ENCODE measurements around the gene CTPS1. TPM values are rescaled to one million over a fixed set of nuclear protein-coding genes. Genes with fewer than 3 reads are reported as not detected.

CTPS1 gene
- total RNA-seq, 1 experiment from 2014 or later, result 62.2 TPM

DNA sequence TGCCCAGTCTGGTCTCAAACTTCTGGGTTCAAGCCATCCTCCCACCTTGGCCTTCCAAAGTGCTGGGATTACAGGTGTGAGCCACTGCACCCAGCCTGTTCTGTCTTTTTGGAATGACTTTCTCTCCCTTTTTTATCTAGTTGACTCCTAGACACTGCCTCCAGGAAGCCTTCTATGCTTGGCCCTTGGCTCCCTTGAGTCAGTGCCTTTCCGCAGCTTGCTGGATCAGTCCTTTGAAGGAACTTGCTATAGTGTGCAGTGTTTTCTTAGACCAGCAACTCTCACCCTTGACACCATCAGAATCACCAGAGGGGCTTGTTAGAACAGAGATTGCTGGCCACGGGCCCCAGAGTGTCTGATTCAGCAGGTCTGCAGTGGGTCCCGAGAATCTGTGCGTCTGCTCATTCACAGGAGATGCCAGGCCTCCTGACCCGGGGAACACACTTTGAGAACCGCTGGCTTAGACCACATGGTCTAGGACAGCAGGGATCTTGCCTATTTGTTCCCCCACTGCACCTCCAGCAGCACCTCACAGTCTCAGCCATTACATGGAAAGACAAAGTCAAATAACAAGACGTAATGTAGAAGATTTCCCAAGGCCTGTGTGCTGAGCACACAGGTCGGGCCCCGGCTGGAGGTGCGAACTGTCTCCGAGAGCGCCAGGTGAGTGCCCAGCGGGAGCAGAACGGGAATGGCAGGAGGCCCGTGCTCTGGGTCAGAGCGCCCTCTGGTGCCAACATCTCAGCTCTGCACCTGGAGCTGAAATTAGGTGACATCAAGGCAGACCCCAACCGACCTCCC lies 27.4 kb upstream of the CTPS1 start:
- Histone ChIP-seq H3K9me3 (replicated peaks) (no peaks in the 10 kb centered on the region), H3K27ac (no peak overlapping the region), H3K27me3 (replicated peaks) (no peaks in the 10 kb centered on the region), H3K36me3 (no peaks in the 10 kb centered on the region), H3K4me3 (no peak overlapping the region), H3K4me1 (replicated peaks) (peaks cover 4% of the 10 kb centered on the region; the same call in 1 of the 2 replicates)
- peak; percentile 68 to 69 for DNase-seq (ENCODE audit: low read depth in 1 of 2, low spot score in 2 of 2)

DNA sequence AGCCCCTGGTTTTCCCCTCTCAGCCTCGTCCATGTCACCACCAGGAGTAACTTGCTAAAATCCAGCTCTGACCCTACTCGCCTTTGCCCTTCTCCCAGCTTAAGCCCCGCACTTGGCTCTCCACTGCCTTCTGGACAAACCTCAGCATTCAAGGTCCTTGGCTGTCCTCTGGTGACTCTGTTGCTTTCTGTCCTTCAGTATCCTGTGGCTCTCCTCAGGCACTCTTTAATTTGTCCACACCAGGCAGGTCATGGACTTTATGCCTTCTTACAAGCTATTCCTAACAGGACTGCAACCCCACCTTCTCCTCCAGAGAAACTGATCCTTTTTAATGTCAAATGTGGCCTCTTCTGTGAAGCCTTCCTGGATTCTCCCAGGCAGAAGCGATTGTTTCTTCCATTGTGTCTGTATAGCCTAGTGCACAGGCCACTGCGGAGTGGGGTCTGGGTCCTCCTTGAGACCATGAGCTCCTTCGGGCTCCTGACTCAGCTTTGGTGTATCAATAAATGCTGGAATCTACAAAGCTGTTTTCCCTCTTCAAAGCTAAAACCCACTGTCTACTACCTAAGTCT lies 26.7 kb upstream of the CTPS1 start:
- Histone ChIP-seq H3K27me3 (replicated peaks) (no peaks in the 10 kb centered on the region), H3K36me3 (no peaks in the 10 kb centered on the region), H3K27ac (no peak overlapping the region), H3K4me3 (no peak overlapping the region), H3K4me1 (replicated peaks) (peaks cover 4% of the 10 kb centered on the region; the same call in 1 of the 2 replicates), H3K9me3 (replicated peaks) (no peaks in the 10 kb centered on the region)
- no peak for DNase-seq (ENCODE audit: low read depth in 1 of 2, low spot score in 2 of 2)

- DNase-seq (ENCODE audit: low read depth in 1 of 2, low spot score in 2 of 2), result no peak
- Histone ChIP-seq H3K36me3 (no peaks in the 10 kb centered on the region), H3K9me3 (replicated peaks) (no peaks in the 10 kb centered on the region), H3K27ac (no peak overlapping the region), H3K4me1 (replicated peaks) (no peaks in the 10 kb centered on the region), H3K4me3 (no peak overlapping the region), H3K27me3 (replicated peaks) (no peaks in the 10 kb centered on the region)
Measured at GRCh38 chr1:40954626-40955025, 24.9 kb upstream of the CTPS1 start.

- no peak for DNase-seq (ENCODE audit: low read depth in 1 of 2, low spot score in 2 of 2)
- no peaks in the 10 kb centered on the region for H3K36me3 ChIP-seq
- no peaks in the 10 kb centered on the region for H3K9me3 ChIP-seq (replicated peaks)
- no peaks in the 10 kb centered on the region for H3K4me1 ChIP-seq (replicated peaks)
- H3K27me3 ChIP-seq (replicated peaks), result no peaks in the 10 kb centered on the region
- H3K4me3 ChIP-seq, result no peak overlapping the region
- no peak overlapping the region for H3K27ac ChIP-seq
Measured at GRCh38 chr1:40955266-40955665, 24.2 kb upstream of the CTPS1 start.

DNA sequence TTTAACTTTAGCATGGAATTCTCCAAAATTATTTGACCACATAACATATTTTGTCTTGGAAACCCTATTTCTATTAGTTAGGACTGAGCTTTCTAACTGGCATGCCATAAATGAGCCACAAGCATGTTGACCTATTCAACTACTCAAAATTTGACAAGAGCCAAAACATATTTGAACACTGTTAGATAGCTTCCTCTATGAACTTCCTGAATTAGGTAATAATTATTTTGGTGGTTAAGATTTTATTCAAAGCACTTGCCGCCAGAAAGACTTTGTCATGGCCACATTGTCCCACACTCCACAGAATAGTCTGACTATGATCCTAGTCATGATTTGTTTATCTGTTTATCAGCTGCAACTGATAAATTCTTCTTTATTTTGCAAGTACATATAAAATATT lies 23.1 kb upstream of the CTPS1 start:
- Histone ChIP-seq H3K4me1 (replicated peaks) (no peaks in the 10 kb centered on the region), H3K9me3 (replicated peaks) (no peaks in the 10 kb centered on the region), H3K27ac (no peak overlapping the region), H3K27me3 (replicated peaks) (no peaks in the 10 kb centered on the region), H3K4me3 (no peak overlapping the region), H3K36me3 (no peaks in the 10 kb centered on the region)
- DNase-seq (ENCODE audit: low read depth in 1 of 2, low spot score in 2 of 2), result no peak

DNA sequence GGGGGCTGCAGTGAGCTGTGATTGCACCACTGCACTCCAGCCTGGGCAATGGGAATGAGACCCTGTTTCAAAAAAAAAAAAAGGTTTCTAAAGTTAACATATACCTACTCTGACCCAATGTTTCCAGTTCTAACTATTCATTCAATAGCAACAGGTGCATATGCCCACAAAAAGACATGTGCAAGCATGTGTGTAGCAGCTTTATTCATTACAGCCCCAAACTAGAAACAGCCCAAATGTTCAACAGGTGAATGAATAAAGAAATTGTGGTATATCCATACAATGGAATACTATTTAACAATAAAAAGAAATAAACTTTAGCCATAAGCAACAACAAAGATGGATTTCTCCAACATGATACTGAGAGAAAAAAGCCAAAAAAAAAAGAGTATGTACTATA lies 21.3 kb upstream of the CTPS1 start:
- Histone ChIP-seq H3K36me3 (no peaks in the 10 kb centered on the region), H3K27ac (no peak overlapping the region), H3K4me1 (replicated peaks) (no peaks in the 10 kb centered on the region), H3K9me3 (replicated peaks) (no peaks in the 10 kb centered on the region), H3K4me3 (no peak overlapping the region), H3K27me3 (replicated peaks) (no peaks in the 10 kb centered on the region)
- no peak for DNase-seq (ENCODE audit: low read depth in 1 of 2, low spot score in 2 of 2)

GRCh38 chr1:40965531-40965930 lies 14.0 kb upstream of the CTPS1 start:
- H3K4me1 ChIP-seq (replicated peaks), result peaks cover 33% of the 10 kb centered on the region
- no peak overlapping the region for H3K27ac ChIP-seq
- H3K36me3 ChIP-seq, result no peaks in the 10 kb centered on the region
- no peaks in the 10 kb centered on the region for H3K27me3 ChIP-seq (replicated peaks)
- no peak for DNase-seq (ENCODE audit: low read depth in 1 of 2, low spot score in 2 of 2)
- H3K4me3 ChIP-seq, result no peak overlapping the region
- H3K9me3 ChIP-seq (replicated peaks), result no peaks in the 10 kb centered on the region

GRCh38 chr1:40966417-40966816 lies 13.1 kb upstream of the CTPS1 start:
- Histone ChIP-seq H3K36me3 (no peaks in the 10 kb centered on the region), H3K4me3 (no peak overlapping the region), H3K4me1 (replicated peaks) (peaks cover 33% of the 10 kb centered on the region), H3K27ac (peak overlapping the region; percentile 91), H3K27me3 (replicated peaks) (no peaks in the 10 kb centered on the region), H3K9me3 (replicated peaks) (no peaks in the 10 kb centered on the region)
- DNase-seq (ENCODE audit: low read depth in 1 of 2, low spot score in 2 of 2), result no peak

DNA sequence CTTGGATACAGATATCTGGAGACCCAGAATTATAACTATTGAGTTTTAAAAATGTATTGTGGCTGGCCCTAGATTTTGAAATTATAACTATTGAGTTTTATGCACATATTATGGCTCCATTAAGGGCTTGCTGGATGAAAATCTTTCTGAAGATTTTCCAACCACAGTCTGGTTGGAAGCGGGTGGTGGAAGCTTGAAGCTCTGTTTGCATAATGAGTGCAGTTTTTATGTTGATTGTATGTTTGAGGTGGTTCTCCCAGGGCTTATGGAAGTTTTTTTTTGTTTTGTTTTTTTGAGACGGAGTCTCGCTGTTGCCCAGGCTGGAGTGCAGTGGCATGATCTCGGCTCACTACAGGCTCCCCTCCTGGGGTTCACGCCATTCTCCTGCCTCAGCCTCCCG lies 10.1 kb upstream of the CTPS1 start:
- no peak overlapping the region for H3K4me3 ChIP-seq
- H3K9me3 ChIP-seq (replicated peaks), result no peaks in the 10 kb centered on the region
- no peak for DNase-seq (ENCODE audit: low read depth in 1 of 2, low spot score in 2 of 2)
- no peaks in the 10 kb centered on the region for H3K36me3 ChIP-seq
- H3K4me1 ChIP-seq (replicated peaks), result peaks cover 33% of the 10 kb centered on the region
- no peak overlapping the region for H3K27ac ChIP-seq
- no peaks in the 10 kb centered on the region for H3K27me3 ChIP-seq (replicated peaks)

DNA sequence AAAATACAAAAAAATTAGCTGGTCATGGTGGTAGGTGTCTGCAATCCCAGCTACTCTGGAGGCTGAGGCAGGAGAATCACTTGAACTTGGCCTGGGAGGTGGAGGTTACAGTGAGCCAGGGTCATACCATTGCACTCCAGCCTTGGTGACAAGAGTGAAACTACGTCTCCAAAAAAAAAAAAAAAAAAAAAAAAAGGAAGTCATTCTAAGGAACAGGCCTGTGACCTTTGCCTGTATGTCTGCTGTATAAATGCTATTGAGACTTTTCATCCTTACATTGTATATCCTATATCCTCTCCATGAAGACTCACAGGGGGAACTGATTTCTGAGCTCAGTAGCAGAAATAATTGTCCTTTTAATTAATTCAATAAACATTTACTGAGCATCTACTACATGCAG lies 7.5 kb upstream of the CTPS1 start:
- H3K4me1 ChIP-seq (replicated peaks), result peaks cover 33% of the 10 kb centered on the region
- no peak overlapping the region for H3K4me3 ChIP-seq
- no peaks in the 10 kb centered on the region for H3K27me3 ChIP-seq (replicated peaks)
- no peak for DNase-seq (ENCODE audit: low read depth in 1 of 2, low spot score in 2 of 2)
- no peak overlapping the region for H3K27ac ChIP-seq
- H3K9me3 ChIP-seq (replicated peaks), result no peaks in the 10 kb centered on the region
- no peaks in the 10 kb centered on the region for H3K36me3 ChIP-seq

DNA sequence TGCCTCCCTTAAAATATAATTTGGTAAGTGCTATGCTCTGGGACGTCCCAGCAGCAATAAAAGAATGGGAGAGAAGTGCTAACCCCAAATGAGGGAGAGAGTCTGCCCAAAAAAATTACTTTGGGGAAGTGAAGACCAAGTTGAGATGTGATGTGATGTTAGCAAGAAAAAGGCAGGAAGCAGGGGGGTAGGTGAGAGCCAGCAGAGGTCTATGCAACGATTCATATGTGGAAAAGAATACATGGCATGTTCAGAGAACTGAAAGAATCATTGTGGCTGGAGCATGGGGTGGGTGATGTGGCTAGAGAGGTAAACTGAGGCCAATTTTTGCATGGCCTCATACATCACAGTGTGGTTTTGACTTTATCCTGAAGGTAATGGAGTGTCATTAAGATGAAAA lies 5.6 kb upstream of the CTPS1 start:
- Histone ChIP-seq H3K4me3 (no peak overlapping the region), H3K27ac (no peak overlapping the region), H3K4me1 (replicated peaks) (peaks cover 32% of the 10 kb centered on the region), H3K9me3 (replicated peaks) (0 out of 2 replicates have a peak, but pooled peaks cover under 1% of the 10 kb centered on the region), H3K27me3 (replicated peaks) (no peaks in the 10 kb centered on the region), H3K36me3 (peaks cover 2% of the 10 kb centered on the region; the same call in 1 of the 2 replicates)
- no peak for DNase-seq (ENCODE audit: low read depth in 1 of 2, low spot score in 2 of 2)

GRCh38 chr1:40974945-40975344 lies 4.6 kb upstream of the CTPS1 start:
- no peak overlapping the region for H3K27ac ChIP-seq
- no peaks in the 10 kb centered on the region for H3K27me3 ChIP-seq (replicated peaks)
- H3K4me1 ChIP-seq (replicated peaks), result peaks cover 32% of the 10 kb centered on the region
- peaks cover 6% of the 10 kb centered on the region for H3K36me3 ChIP-seq
- DNase-seq (ENCODE audit: low read depth in 1 of 2, low spot score in 2 of 2), result no peak
- no peak overlapping the region for H3K4me3 ChIP-seq
- H3K9me3 ChIP-seq (replicated peaks), result 0 out of 2 replicates have a peak, but pooled peaks cover 3% of the 10 kb centered on the region

GRCh38 chr1:40976952-40977690 lies 2.4 kb upstream of the CTPS1 start:
- Histone ChIP-seq H3K36me3 (peaks cover 25% of the 10 kb centered on the region), H3K27ac (peak overlapping the region; percentile 87), H3K9me3 (replicated peaks) (0 out of 2 replicates have a peak, but pooled peaks cover 3% of the 10 kb centered on the region), H3K4me1 (replicated peaks) (peaks cover 48% of the 10 kb centered on the region), H3K4me3 (no peak overlapping the region), H3K27me3 (replicated peaks) (no peaks in the 10 kb centered on the region)
- peak; percentile 65 to 73 for DNase-seq (ENCODE audit: low read depth in 1 of 2, low spot score in 2 of 2)

DNA sequence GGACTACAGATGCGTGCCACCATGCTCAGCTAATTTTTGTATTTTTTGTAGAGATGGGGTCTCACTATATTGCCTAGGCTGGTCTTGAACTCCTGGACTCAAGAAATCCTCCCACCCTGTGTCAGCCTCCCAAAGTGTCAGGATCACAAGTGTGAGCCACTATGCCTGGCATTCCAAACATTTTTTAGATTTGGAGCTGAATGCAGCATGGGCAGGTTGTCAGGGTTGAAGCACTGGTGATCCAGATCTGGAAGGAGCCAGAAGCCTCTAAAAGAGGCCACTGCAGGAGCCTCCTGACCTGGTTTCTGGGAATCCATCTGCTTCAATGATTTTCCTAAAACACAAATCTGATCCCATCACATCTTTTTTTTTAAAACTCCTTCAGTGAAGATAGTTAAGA lies 1.8 kb upstream of the CTPS1 start:
- Histone ChIP-seq H3K27me3 (replicated peaks) (no peaks in the 10 kb centered on the region), H3K36me3 (peaks cover 28% of the 10 kb centered on the region), H3K4me3 (no peak overlapping the region), H3K27ac (peak overlapping the region; percentile 87), H3K4me1 (replicated peaks) (peaks cover 48% of the 10 kb centered on the region), H3K9me3 (replicated peaks) (0 out of 2 replicates have a peak, but pooled peaks cover 3% of the 10 kb centered on the region)
- peak in 1 of 2 experiments; percentile 25 for DNase-seq (ENCODE audit: low read depth in 1 of 2, low spot score in 2 of 2)
